HUES6 (cell line): ENCODE results near the gene CD3D.

Source experiments
- H3K27ac ChIP-seq: 2 replicates; pipeline ENCODE4 v1.7.0; 2013; ENCODE audit warnings: low read depth, mild to moderate bottlenecking, low read length, inconsistent platforms
- H3K27me3 ChIP-seq: 2 replicates; pipeline ENCODE4 v1.6.1; 2013; ENCODE audit warnings: low read length; ENCODE audit not compliant: control insufficient read depth, insufficient read depth
- H3K36me3 ChIP-seq: 2 replicates; pipeline ENCODE4 v1.6.1; 2013; ENCODE audit warnings: low read length; ENCODE audit not compliant: control insufficient read depth, insufficient read depth
- H3K4me1 ChIP-seq: 2 replicates; pipeline ENCODE4 v1.6.1; 2013; ENCODE audit warnings: low read length; ENCODE audit not compliant: control insufficient read depth, insufficient read depth
- H3K4me3 ChIP-seq: 2 replicates; pipeline ENCODE4 v1.5.1; 2013; ENCODE audit warnings: low read depth, low read length
- H3K9ac ChIP-seq: one replicate; pipeline ENCODE4 v1.6.1; 2013; ENCODE audit warnings: mild to moderate bottlenecking, low read length
- H3K9me3 ChIP-seq: 2 replicates; pipeline ENCODE4 v1.6.1; 2013; ENCODE audit warnings: low read depth, low read length; ENCODE audit not compliant: control insufficient read depth, insufficient read depth

Gene CD3D

DNA sequence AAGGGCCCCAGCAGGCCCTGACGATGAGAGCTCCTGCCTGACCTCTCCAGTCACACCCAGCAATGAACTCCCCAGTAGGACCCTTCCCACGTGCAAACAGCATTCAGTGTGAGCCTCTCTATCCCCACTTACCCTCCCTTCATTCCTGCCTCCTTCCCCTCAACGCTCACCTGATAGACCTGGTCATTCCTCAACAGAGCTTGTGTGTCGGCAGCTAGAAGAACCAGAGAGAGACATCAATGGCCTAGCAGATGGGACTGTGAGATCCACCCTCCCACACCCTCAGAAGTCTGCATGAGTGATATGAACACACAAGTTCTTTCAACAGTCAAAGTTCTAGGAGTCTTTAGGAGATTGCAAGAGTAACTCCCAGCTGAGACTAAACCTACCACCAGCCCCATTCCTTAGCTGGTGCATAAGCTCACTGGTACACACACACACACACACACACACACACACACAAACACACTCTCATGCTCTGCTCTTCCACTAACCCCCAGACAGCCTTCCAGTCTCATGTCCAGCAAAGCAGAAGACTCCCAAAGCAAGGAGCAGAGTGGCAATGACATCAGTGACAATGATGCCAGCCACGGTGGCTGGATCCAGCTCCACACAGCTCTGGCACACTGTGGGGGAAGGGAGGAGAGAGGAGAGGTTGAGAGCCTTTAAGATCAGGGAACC, 3.1 kb downstream of the CD3D start:
- Histone ChIP-seq H3K36me3 (no peaks in the 10 kb centered on the region), H3K4me3 (no peak overlapping the region), H3K9ac (no peak overlapping the region), H3K27me3 (no peaks in the 10 kb centered on the region), H3K27ac (no peak overlapping the region), H3K9me3 (no peaks in the 10 kb centered on the region), H3K4me1 (0 out of 2 replicates have a peak, but pooled peaks cover 6% of the 10 kb centered on the region)

DNA sequence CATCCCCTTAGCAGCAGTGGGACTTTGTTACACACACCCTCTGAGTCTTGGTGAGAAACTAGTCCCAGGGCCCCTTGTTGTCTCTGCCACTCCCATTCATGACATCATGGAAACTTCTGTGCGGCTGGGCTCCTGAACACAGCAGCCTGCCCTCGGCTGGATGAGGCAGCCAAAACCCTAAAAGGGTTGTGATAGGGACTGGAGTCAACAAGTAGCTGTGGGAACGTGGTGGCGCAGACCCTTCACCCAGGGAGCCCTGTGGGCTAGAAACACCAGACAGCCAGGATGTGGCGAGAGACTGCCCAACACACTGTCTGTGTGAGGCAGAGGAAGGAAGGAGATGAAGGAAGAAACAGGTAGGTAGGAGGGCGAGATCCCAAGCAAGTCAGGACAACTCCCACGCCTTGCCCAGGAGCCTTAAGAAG, 3.9 kb downstream of the CD3D start:
- Histone ChIP-seq H3K4me3 (no peak overlapping the region), H3K27ac (no peak overlapping the region), H3K27me3 (no peaks in the 10 kb centered on the region), H3K9me3 (peaks cover 3% of the 10 kb centered on the region; the same call in 1 of the 2 replicates), H3K4me1 (0 out of 2 replicates have a peak, but pooled peaks cover 6% of the 10 kb centered on the region), H3K9ac (no peak overlapping the region), H3K36me3 (no peaks in the 10 kb centered on the region)

DNA sequence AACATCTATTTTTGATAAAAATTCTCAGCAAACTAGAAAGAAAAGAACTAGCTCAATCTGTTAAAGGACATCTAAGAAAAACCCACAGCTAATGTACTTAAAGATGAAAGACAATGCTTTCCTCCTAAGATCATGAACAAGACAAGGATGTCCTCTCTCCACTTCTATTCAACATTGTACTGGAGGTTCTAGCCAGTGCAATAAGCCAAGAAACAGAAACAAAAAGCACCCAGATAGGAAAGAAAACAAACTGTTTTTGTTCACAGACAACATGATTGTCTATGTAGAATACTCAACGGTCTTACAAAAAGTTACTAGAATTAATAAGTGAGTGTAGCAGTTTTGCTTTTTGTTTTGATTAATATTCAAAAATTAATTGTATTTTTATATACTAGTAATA, 7.8 kb downstream of the CD3D start:
- no peak overlapping the region for H3K9ac ChIP-seq
- peaks cover 7% of the 10 kb centered on the region; the same call in 1 of the 2 replicates for H3K9me3 ChIP-seq
- H3K4me3 ChIP-seq = no peak overlapping the region
- no peak overlapping the region for H3K27ac ChIP-seq
- no peaks in the 10 kb centered on the region for H3K36me3 ChIP-seq
- H3K4me1 ChIP-seq = no peaks in the 10 kb centered on the region
- no peaks in the 10 kb centered on the region for H3K27me3 ChIP-seq

DNA sequence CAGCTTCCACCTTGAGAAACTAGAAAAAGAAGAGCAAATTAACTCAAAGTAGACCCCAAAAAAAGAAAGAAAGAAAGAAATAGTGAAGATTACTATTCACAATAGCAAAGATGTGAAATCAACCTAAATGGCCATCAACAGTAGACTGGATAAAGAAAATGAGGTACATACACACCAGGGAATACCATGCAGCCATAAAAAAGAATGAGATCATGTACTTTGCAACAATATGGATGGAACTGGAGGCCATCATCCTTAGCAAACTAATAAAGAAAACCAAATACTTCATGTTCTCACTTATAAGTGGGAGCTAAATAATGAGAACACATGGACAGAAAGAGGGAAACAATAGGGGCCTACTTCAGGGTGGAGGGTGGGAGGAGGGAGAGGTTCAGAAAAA, 13.8 kb downstream of the CD3D start:
- H3K4me1 ChIP-seq = no peaks in the 10 kb centered on the region
- H3K36me3 ChIP-seq = no peaks in the 10 kb centered on the region
- H3K27ac ChIP-seq = no peak overlapping the region
- peaks cover 5% of the 10 kb centered on the region; the same call in 1 of the 2 replicates for H3K9me3 ChIP-seq
- no peaks in the 10 kb centered on the region for H3K27me3 ChIP-seq
- no peak overlapping the region for H3K4me3 ChIP-seq
- H3K9ac ChIP-seq = no peak overlapping the region

DNA sequence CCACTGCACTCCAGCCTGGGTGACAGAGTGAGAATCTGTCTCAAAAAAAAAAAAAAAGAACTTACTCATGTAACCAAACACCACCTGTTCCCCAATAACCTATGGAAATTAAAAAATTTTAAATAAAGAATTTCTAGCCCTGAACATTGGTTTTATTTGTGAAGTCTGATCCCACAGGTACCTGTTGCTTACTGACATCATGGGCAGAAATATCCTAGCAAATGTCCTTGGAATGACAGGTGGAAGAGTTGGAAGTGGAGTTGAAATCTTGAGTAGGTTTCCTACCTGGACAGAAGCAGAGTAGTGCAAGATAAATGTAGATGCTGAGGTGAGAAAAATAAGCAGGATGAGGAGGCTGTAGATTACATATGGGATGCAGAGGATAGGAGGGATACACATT, 17.2 kb downstream of the CD3D start:
- Histone ChIP-seq H3K9ac (no peak overlapping the region), H3K9me3 (no peaks in the 10 kb centered on the region), H3K36me3 (no peaks in the 10 kb centered on the region), H3K4me3 (no peak overlapping the region), H3K27ac (no peak overlapping the region), H3K27me3 (no peaks in the 10 kb centered on the region), H3K4me1 (no peaks in the 10 kb centered on the region)

DNA sequence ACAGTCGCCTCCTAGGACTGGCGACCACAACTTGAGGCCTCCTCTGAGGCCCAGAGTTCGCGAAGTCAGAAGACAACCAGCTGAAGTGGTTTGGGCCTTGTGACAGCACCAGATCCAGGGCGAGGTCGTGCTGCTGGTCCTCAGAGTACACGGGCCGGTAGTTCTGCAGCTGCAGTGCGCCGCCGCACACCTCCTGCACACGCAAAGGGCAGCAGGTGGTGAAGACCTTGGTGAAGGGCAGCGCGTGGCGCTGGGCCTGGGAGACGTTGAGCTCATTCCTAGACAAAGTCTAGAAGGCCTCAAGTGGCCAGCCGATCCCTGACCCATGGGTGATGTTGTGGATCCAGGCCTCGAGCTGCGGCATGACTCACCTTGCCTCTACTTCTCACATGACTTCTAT, 19.8 kb downstream of the CD3D start:
- Histone ChIP-seq H3K4me1 (no peaks in the 10 kb centered on the region), H3K36me3 (no peaks in the 10 kb centered on the region), H3K27ac (no peak overlapping the region), H3K9ac (no peak overlapping the region), H3K27me3 (peaks cover 2% of the 10 kb centered on the region; the same call in 1 of the 2 replicates), H3K9me3 (no peaks in the 10 kb centered on the region), H3K4me3 (no peak overlapping the region)

DNA sequence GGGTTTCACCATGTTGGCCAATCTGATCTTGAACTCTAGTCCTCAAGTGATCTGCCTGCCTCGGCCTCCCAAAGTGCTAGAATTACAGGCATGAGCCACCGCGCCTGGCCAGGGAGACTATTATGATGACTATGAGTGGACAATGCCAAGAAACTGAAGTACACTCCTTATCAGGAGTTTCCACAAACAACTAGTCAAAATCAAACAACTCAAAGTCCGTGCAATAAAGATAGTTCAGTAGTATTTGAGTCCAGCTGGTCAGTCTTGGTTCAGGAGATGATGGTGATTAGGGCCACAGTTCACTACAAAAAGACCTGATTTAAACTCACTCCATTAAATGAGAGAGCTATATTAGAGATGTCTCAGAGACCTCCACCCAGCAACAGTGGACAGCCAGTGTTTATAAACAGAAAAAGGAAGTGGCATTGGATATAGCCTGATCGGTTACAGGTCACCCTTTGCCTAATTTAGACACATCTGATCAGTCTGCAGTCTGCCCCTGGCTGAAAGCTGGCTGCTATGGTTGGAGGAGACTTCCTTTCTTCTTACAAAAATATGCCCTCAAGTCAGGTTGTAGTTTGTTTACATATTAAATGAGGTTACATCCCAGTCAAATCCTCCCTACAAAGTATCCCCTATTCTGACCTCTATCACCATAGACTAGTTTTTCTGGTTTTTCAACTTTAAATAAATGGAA, 21.0 kb downstream of the CD3D start:
- Histone ChIP-seq H3K27me3 (peaks cover 2% of the 10 kb centered on the region; the same call in 1 of the 2 replicates), H3K4me1 (peaks cover 6% of the 10 kb centered on the region), H3K27ac (no peak overlapping the region), H3K9me3 (no peaks in the 10 kb centered on the region), H3K4me3 (no peak overlapping the region), H3K36me3 (no peaks in the 10 kb centered on the region), H3K9ac (no peak overlapping the region)

DNA sequence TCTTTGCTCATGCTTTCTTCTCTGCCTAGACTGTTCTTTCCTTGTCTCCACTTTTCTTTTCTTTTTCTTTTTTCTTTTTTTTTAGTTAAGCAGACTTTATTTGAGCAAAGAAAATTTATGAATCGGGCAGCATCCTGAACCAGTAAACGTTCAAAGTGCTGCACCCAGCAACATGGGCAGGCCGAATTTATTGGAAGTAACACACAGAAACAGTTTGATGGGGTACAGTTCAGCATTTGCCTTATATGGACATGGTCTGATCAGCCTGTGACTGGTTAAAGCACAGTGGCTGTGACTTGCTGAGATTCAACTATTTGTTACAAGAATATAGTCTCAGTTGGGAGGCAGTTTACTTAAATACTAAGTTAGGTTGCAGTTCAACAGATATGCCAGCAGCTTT, 22.0 kb downstream of the CD3D start:
- no peaks in the 10 kb centered on the region for H3K36me3 ChIP-seq
- no peak overlapping the region for H3K27ac ChIP-seq
- peaks cover 15% of the 10 kb centered on the region for H3K4me1 ChIP-seq
- no peak overlapping the region for H3K4me3 ChIP-seq
- no peaks in the 10 kb centered on the region for H3K9me3 ChIP-seq
- H3K9ac ChIP-seq = no peak overlapping the region
- H3K27me3 ChIP-seq = peaks cover 2% of the 10 kb centered on the region; the same call in 1 of the 2 replicates

DNA sequence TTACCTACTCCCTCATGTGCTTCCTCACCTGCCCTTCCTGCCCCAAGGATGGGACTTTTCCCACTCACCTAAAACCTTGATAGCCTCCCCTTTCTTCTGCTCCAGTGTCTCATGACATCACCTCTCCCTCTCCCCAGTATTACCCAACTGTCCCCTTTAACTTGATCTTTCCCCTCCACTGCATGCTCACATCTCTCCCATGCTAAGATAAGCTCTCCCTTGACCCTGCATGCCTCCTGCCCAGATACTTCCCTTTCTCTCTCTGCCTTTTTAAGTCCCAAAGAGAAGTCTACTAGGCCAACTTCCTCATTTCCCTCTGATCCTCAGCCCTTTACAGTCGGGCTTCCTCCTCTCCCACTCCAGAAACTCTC, 23.2 kb downstream of the CD3D start:
- no peaks in the 10 kb centered on the region for H3K9me3 ChIP-seq
- peaks cover 22% of the 10 kb centered on the region for H3K4me1 ChIP-seq
- H3K36me3 ChIP-seq = no peaks in the 10 kb centered on the region
- H3K27me3 ChIP-seq = peaks cover 2% of the 10 kb centered on the region; the same call in 1 of the 2 replicates
- H3K4me3 ChIP-seq = no peak overlapping the region
- no peak overlapping the region for H3K9ac ChIP-seq
- H3K27ac ChIP-seq = no peak overlapping the region

DNA sequence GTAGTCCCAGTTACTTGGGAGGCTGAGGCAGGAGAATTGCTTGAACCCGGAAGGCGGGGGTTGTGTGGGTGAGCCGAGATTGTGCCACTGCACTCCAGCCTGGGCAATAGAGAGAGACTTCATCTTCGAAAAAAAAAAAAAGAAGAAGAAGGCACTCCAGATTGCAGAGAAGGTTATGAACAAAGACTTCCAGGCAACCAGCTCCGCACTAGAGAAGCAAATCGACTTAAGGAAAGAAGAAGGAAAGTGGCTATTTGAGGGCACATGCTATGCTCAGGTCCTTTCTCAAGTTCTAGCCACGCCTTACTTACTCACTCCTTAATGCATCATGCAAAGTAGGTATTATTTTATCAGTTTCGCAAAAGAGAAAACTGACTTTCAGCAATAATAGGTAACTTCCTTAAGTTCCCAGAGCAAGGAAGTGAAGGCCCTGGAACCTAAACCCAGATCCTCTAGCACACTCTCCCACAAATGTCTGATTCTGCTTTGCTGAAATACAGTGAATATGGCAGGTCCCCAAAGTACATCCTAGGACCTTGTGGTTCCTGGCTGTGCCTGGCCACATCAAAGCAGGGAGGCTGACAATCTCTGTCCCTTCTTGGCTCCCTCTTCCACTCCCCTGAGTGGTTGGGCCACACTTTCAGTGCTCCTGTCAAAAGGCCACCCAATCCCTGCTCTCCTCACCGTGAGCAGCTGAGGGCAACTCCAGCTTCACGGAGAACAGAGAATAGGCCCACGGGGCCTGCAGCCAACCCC, 23.7 kb downstream of the CD3D start:
- Histone ChIP-seq H3K9ac (no peak overlapping the region), H3K27me3 (peaks cover 2% of the 10 kb centered on the region; the same call in 1 of the 2 replicates), H3K27ac (no peak overlapping the region)

DNA sequence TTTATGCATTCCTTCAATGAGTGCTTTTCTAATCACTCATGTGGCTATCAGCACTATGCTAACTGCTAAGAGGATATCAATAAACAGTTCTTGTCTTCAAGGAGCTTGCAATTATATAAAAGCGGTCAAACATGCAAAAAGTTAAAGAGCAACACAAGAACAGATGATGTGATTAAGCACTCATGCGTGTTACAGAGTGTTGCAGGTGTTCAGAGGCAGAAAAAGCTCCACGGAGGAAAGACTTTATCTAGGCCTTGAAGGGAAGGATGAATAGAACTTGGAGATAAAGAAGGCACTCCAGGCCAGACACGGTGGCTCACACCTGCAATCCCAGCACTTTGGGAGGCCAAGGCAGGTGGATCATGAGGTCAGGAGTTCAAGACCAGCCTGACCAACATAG, 24.4 kb downstream of the CD3D start:
- no peaks in the 10 kb centered on the region for H3K36me3 ChIP-seq
- H3K4me3 ChIP-seq = no peak overlapping the region
- H3K9me3 ChIP-seq = no peaks in the 10 kb centered on the region
- H3K27ac ChIP-seq = no peak overlapping the region
- peaks cover 2% of the 10 kb centered on the region; the same call in 1 of the 2 replicates for H3K27me3 ChIP-seq
- peaks cover 22% of the 10 kb centered on the region for H3K4me1 ChIP-seq
- H3K9ac ChIP-seq = no peak overlapping the region

More for the DNA sequence above, 23.7 kb downstream of the CD3D start:
- Histone ChIP-seq H3K4me3 (no peak overlapping the region), H3K4me1 (peaks cover 22% of the 10 kb centered on the region), H3K9me3 (no peaks in the 10 kb centered on the region), H3K36me3 (no peaks in the 10 kb centered on the region)
